ENCODE results near the gene GPSM1.

GRCh38 chr9:136309101-136309801 lies 18.1 kb upstream of the GPSM1 start:
- TF ChIP-seq POLR2AphosphoS5 (IDR thresholded peaks at IDR 0.05) = no peak
- no peak for TF ChIP-seq CTCF (IDR thresholded peaks at IDR 0.05)
